Activated CD4-positive, alpha-beta T cell treated with anti-CD3 and anti-CD28 coated beads, Interleukin-2, Interleukin-4, amounts not matched to agents 100 ng/mL and 50 ng/mL, durations not matched to agents 16 hours and 8 hours (primary cell): Measurements from ENCODE around the gene ZSCAN10.

Source experiments
- DNase-seq: peaks from one replicate; pipeline ENCODE4 v3.0.0-alpha.2; 2020; ENCODE audit warnings: low spot score

The ZSCAN10 gene

DNA sequence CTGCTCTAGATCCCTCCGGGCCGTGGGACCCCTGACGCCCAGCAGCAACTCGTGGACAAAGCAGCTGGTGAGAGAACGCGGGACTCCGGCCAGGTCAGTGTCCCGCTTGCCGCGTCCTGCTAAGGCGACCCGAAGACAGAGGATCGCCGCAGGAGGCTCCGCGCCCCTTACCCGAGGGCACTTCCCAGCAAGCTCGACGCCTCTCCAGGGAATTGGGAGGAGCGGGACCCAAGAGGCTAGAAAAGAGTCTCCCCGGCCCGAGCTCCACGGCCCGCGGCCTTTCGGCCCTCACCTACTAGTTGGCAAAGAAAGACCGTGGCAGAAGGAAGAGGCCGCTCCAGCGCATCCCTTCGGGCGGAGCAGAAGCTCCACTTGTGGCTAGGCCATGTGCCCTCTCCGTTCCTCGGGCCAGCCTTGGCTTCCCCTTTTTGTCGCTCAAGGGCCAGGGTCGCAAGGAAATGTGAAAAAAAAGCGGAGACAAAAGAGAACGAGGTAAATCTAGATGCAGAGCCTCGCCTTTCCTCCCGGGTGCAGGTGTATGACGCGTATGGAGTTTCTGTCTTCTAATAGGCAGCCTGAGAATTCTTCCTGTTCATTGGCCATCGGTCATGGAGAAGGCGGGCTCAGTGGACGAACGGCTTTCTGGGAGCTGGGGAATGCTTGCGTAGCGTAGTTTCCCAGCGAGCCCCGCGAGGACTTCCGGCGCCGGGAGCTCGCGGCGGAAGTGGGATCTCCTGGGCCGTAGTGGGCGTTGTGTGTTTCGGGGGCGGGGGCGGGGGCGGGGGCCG, 35.4 kb upstream of the ZSCAN10 start, which contains the start of gene ZNF213:
Gene ZNF213 (plus strand): TSS at position 692 of the 788 bp plus-strand sequence. CDS start 2,252 bp downstream, outside the sequence.
- DNase-seq: peak; percentile 99

DNA sequence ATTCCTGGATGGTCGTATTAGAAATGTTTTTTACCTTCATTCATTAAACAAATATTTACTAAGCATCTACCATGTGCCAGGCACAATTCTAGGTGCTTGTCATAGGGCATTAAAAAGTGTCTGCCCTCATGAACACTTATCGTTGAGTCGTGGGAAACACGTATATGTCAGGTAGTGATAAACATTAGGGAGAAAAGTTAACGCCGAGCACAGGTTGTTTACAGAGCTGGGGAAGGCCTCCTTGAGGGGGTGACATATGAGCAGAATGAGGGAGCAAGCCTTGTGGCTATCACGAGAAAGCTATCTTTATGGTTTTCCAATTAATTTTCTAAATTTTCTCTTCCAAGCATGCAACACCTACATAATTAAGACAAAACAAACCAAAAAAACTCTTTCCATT, 34.8 kb upstream of the ZSCAN10 start:
- no peak for DNase-seq

DNA sequence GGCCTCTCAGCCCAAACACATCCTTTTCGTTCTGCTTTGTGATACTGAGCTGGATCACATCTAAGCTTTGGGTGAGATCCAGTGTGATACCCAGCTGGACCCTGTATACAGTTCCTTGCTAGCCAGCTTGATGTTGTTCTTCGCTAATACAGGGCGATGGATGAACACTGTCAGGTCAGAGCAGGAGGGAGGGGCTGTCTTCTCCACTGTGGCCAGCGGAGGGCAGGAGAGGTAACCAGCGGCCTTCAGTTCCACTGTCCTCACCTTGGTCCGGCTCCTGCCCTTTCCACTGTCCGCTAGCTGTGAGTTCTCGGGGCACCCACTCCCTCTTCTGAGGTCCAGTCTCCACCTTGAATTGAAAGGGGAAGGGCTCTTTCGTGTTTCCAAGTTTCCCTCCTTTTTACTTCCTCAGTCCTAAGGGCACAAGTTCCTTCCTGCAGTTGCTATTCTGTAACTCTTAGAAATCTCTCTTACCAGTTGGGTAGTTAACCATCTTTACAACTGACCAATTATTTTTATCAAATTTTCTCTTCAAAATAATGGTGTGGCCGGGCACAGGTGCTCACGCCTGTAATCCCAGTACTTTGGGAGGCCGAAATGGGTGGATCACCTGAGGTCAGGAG, 32.8 kb upstream of the ZSCAN10 start:
- DNase-seq: peak; percentile 43

DNA sequence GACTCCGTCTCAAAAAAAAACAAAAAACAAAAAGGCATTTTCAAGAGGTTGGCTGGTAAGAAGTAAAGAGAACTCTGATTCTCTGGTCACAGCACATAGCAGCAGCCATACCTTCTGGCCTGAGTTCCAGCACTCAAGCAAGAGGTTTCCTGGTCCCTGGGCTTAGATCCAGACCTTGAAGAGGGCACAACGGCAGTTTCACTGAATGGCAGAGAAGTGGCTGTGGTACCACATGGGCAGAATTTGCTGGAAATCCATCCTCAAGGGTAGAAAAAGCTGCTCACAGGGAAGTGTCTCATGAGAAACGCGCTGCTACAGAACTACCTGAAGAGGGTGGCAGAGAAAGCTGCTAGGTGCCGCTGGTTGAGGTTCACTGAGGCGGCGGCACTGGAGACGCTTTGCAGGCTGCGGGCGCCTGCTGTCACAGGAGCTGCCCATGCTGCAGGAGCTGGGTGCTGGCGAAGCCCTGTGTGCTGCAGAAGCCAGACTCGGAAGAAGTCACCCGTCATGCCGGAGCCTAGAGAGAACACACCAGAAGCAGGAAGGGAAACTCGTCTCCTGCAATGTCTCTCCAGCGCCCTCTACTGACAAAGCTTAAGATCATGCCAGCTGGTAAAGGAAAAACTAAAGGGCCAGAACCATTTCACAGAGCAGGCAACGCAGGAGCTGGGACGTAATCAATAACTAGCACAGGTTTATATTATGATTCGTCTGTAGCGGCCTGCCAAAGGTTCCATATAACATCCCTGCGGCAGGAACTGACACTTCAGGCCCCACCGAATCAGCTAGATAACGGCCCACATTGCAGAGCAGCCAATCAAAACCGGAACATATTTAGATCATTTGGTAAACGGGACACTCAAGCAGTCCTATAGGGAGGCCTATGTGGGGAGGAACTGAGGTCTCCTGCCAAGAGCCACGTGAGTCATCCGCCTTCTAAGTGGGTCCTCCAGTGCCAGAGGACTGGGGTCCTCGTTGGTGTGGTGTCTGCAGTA, 30.3 kb upstream of the ZSCAN10 start:
- peak; percentile 93 for DNase-seq

DNA sequence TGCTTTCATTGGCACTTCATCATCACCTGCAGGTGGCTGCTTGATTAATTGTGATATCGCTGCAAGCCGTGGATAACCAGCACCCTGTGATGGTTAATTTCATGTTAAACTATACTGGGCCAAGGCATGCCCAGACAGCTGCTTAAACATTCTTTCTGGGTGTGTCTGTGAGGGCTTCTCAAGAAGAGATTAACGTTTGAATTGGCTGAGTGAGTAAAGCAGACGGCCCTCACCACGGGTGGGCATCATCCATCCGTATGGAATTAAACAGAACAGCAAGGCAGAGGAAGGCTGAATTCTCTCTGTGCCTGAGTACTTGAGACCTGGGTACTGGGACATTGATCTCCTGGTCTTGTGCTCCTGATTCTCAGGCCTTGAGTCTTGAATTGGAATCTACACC, 28.7 kb upstream of the ZSCAN10 start:
- DNase-seq: no peak

DNA sequence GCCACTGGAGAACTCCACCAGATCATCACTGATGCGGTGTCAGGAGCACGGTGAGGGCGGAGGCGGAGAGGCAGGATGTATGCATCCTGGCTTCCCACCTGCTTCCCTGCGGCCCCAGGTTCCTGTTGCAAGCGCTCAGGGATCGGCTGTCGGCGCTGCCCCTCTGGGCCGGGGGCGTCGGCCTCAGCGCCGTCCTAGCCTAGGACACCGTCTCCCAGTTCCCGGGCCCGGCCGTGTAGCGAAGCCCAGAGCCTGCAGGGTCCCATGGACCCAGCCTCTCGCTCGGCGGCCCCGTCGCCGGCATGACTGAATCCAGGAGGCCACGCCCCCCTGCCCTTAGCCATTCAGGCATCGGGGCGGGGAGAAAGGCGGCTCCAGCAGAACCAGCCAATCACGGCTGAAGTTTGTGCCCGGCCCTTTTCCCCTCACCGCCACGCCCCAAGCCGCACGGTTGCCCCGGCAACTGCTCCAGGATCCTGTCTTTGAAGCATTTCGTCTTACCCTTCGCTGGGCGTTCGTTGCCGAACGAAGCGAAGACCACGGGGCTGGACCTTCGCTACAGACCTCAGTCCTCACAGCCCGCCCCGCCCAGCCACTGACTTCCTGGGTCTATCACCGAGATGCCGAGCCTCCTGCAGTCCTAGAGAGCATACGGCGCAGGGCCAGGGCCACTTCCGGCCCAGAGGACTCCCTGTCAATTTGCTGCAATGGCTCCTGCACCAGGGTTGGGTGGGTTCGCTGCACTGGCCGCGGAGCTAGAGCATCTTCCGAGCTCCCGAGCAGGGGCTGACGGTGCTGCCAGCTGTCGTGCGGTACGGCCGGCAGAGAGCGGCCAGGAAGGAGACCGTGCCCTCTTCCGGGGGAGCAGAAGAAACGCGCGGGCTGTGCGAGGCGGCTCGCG, 25.1 kb upstream of the ZSCAN10 start:
- peak; percentile 96 for DNase-seq

DNA sequence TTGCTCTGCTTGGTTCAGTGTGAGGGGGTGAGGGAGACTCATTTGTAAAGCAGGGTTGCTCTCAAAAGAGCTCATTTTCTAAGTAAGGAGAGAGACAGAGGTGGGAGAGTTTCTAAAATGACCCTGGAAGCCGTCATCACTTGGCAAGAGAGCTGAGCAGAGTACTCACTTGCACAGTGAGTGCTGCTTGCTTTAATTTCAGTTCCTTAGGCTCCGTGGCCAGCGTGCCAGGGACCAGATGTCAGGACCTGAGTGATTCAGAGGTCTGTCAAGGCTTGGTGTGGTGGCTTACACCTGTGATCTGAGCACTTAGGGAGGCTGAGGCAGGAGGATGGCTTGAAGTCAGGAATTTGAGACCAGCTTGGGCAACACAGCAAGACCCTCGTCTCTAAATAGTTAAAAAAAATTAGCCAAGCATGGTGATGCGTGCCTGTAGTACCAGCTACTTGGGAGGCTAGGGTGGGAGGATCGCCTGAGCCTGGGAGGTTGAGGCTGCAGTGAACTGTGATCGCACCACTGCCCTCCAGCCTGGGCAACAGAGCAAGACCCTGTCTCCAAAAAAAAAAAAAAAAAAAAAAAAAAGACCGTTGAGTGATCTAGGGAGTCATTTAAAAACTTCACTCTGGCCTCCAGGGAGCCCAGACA, 24.0 kb upstream of the ZSCAN10 start:
- DNase-seq: no peak

DNA sequence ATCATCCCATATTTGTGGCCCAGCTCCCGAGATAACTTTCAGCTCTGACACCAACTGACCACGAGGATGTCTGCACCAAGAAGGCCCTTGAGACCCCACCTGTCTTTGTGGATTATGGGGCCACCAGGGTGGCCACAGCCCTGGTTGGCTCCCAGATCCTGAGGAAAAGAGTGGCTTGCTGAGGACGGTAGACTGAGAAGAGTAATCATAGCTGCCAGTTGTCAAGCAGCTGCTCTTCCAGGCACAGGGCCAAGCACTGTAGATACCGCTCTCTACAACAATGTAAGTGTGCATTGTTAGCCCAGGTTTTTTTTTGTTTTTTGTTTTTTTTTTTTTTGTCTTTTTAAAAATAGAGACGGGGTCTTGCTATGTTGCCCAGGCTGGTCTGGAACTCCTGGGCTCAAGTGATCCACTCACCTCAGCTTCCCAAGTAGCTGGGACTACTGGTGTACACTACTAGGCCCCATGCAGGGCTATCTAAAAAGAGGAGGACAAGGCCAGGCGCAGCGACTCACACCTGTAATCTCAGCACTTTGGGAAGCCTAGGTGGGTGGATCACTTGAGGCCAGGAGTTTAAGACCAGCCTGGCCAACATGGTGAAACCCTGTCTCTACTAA, 22.9 kb upstream of the ZSCAN10 start:
- no peak for DNase-seq

DNA sequence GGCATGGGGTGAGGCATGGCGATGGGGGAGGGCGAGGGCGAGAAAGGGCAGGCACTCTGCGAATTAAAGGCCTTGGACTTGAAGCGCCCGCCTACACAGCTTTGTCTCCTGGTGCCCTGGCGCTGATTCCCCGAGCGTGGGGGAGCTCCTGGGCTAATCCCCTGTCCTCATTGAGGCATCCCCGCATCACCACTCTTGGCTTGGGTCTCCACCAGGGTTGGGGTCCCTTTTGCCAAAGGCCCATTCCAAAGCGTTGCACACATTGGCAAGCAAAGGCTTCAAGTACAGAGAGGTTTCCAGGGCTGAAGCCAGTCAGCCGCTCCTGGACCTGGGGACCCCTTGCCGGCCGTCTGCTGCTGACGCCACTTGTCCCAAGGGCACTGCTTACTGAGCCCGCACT, 21.3 kb upstream of the ZSCAN10 start:
- no peak for DNase-seq

DNA sequence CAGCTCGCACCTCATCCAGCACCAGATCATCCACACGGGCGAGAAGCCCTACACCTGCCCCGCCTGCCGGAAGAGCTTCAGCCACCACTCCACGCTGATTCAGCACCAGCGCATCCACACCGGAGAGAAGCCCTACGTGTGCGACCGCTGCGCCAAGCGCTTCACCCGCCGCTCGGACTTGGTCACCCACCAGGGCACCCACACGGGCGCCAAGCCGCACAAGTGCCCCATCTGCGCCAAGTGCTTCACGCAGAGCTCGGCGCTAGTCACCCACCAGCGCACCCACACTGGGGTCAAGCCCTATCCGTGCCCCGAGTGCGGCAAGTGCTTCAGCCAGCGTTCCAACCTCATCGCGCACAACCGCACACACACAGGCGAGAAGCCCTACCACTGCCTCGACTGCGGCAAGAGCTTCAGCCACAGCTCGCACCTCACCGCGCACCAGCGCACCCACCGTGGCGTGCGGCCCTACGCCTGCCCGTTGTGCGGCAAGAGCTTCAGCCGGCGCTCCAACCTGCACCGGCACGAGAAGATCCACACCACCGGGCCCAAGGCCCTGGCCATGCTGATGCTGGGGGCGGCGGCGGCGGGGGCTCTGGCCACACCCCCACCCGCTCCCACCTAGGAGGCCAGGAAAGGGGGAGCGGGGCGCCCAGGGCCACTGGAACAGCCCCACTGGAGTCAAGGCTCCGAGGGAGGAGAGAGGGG, 20.8 kb upstream of the ZSCAN10 start:
- DNase-seq: no peak

DNA sequence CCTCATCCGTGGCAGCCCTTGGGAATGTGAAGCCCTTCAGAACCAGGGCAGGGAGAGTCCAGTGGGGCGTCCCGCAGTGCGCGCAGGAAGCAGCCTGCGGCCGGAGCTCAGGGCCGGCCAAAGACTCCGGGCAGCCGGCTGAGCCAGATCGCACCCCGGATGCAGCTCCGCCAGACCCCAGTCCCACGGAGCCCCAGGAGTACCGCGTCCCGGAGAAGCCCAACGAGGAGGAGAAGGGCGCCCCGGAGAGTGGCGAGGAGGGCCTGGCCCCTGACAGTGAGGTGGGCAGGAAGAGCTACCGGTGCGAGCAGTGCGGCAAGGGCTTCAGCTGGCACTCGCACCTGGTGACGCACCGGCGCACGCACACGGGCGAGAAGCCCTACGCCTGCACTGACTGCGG, 20.2 kb upstream of the ZSCAN10 start:
- DNase-seq: no peak

DNA sequence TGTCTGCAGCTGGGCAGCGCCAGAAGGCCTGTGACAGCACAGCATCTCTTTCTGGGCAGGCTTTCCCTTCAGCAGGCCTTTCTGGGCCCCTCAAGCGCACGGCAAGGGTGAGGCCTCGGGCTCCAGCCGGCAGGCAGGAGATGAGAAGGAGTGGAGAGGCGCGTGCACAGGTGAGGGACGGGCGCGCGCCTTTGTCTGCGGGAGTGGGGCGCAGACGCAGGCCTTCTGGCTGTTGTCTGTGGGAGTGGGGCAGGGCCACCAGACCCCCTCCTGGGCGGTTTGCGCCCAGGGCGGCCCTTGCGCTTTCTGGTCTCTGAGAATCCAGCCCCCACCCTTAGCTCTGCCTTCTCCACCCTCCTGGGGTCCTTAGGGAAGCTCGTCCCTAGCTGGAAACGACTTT, 19.8 kb upstream of the ZSCAN10 start:
- no peak for DNase-seq

DNA sequence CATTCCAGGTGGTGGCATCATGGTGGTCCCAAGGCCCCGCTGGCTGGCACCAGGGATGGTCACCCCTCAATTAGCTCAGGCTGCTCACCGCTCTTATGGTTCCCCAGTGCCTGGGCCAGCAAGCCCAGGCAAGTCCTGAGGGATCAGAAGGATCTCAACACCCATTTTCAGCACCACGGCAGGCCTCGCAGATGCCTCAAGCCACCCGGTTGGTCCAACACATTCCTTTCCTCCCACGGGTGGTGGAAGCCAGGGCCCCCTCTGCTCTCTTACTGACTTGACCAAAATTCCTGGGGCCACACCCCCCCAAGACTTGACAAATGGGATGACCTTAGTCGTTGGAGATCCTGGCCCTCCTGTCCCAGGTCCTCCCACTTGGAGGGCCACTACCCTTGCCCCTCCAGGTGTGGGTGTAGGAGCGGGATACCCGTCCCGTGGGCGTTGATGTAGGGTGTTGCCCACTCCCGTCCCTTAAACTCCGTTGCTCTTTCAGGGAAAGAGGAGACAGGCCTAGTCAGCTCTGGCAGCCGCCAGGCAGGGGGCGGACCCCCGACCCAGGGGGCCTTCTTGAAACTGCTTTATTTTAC, 19.2 kb upstream of the ZSCAN10 start:
- no peak for DNase-seq

DNA sequence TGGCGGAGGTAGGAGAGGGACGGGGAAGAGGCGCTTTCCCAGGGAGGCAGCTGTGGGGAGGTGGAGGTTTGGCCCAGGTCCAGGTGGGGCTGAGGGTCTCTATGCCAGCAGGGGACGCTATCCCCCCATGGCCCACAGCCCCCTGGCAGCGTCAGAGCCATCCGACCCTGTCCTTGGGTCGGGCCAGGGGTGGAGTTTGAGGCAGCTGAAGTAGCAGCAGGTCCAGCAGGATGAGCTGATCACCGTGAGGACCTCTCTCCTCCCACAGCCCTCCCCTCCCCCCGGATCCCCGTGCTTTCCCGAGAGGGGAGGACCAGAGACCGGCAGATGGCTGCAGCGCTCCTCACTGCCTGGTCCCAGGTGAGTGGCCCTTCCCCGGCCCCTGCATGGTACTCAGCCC, 16.5 kb upstream of the ZSCAN10 start:
- no peak for DNase-seq

DNA sequence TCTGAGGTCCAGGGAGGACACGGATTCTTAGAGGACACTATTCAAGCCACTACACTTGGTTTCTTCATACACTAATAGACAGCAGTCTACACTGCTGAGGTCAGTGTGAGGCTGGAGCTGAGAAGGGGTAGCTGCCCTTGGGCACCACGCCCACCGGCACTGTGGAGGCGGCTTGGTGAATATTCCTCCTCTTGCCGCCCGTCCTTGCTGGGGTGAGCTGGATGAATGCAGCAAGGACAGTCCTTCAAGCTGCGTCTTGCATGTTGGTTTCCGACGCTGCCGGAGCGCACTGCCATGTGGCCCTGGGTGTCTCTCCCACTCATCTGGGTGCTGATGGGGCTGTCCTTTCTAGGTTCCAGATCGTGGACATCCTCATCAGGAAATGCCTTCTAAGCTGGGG, 15.9 kb upstream of the ZSCAN10 start:
- no peak for DNase-seq

DNA sequence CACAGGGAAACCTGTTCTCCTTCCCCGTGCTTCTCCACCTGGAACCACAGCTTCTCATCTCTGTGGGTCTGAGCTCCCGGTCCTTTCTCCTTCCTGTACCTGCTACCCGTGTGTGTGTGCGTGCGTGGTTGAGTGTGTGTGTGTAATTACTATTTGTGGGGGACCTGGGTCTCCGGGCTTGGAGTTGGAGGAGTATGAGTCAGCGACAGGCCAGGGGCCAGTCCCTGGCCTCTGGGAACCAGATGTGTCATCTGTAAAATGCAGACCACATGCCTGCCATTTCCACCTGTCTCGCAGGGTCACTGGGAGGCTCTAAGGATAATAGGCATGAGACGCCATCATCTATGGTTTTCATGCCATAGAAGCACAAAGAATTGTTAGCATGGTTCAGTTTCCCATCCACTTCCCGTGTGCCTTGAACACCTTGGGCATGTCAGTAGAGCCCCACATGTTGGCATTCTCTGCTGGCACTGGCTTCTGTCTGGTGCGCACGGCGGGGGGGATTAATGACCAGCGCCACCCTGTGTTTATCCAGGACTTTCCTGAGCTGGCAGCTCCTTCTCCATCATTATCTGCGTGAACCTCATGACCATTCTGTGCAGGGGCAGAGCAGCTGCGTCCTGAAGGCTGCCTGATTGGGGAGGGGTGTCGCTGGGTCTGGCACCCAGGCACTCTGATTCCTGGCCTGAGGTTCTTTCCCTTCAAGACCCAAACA, 14.8 kb upstream of the ZSCAN10 start:
- no peak for DNase-seq

DNA sequence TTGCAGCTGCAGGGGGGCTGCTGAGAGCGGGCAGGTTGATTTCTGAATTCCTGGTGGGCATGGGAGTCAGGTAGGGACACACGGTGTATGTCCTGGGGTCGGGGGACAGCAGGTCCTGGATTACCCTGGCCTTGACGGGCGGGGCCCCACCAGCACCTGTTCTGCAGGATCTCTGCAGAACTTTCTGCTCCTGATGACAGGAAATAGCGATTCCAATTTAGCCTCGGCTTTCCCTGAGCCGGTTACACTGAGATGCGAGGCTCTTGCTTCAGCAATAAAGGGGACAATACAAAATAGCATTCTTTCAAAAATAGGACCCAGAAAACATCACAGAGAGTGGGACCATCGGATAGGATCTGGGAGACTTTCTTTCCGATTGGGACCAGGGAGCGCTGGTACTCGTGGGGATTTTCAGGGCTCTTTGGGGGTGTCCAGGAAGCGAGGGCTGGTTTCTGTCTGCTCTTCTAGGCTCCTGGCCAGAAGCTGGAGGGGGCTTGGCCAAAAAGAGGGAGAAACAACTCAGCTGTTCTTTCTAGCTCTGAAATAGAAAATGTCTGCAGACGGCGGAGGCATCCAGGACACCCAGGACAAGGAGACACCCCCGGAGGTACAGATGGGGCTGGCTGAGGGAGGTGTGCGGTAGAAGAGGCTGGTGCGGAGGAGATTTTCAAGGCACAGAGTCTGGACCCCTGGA, 13.9 kb upstream of the ZSCAN10 start:
- no peak for DNase-seq
